Fibroblast of lung (primary cell): Measurements from ENCODE around the gene ACAT1.

Experiments
- CTCF ChIP-seq, 2 donors: IDR thresholded peaks in 1 of 2; conservative IDR thresholded peaks in 1 of 2; 1 replicate in 1 of 2; 2 replicates in 1 of 2; pipeline ENCODE4 v1.5.1; 2011 to 2012; ENCODE audit warnings: low read length in 2 of 2, control low read depth in 1 of 2, inconsistent platforms in 1 of 2, low read depth in 1 of 2, mild to moderate bottlenecking in 1 of 2
- EZH2 ChIP-seq: IDR thresholded peaks from 2 replicates; pipeline ENCODE4 v1.5.1; 2012; ENCODE audit warnings: low read length, control low read depth, mild to moderate bottlenecking; ENCODE audit errors: missing control alignments

DNA sequence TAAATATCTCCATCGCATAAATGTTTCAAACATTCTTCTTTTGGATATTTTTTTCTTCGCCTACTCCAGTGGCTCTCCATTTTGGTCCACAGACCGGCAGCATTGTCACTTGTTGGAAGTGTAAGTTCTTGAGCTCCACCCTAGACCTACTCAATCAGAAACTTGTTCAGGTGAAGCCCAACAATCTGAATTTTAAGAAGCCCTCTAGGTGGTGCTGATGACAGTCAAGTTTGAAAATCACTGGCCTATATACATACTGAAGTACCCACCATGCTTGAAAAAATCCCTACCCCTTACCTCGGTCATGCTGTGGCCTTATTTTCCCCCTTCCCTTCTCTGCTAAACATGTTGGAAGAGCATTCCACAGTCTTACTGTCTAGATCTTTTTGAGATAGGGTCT lies 10.2 kb upstream of the ACAT1 start:
- TF ChIP-seq CTCF (conservative IDR thresholded peaks at IDR 0.05 in 1 of 2, IDR thresholded peaks at IDR 0.05 in 1 of 2; ENCODE audit: low read depth in 1 of 2, low read length in 2 of 2) (no peak), EZH2 (no peak)
